RWPE1 (cell line): ENCODE data around the gene DRC7.

Experiments used
- CTCF ChIA-PET: fragments of 350-600 bp; sonication (Branson Sonifier 250); formaldehyde crosslinking; extraction: SDS; loops from one replicate; lab custom pipeline; 2021; lab: Yijun Ruan, JAX
- POLR2A ChIA-PET: fragments of 400-600 bp; formaldehyde crosslinking; extraction: SDS; loops from one replicate; lab custom pipeline; 2020; ENCODE audit warnings: antibody characterized with exemption; ENCODE audit not compliant: low non-redundant PET; lab: Yijun Ruan, JAX
- DNase-seq: peaks from one replicate; pipeline ENCODE4 v3.0.0; 2012; ENCODE audit warnings: low spot score
- H3K27ac ChIP-seq: fragments of 450-650 bp; 2 replicates; pipeline ENCODE4 v1.5.1; 2017
- CTCF ChIP-seq: fragments of 450-650 bp; conservative IDR thresholded peaks from 2 replicates; pipeline ENCODE4 v1.5.1; 2017; ENCODE audit warnings: low read depth, mild to moderate bottlenecking

DRC7 gene

GRCh38 chr16:57690782-57691471 is 3.7 kb upstream of the DRC7 start:
- TF ChIP-seq CTCF = no peak
- ChIA-PET CTCF (interaction anchor here (0.6 to 0.9 kb wide), 2 partner anchors 21 to 115 kb away, joined by 3 read pairs; no protein-coding TSS in a partner anchor), POLR2A (no interaction called here)
- no peak for DNase-seq
- H3K27ac ChIP-seq = no peak overlapping the region

- DNase-seq = no peak
- TF ChIP-seq CTCF = no peak
- ChIA-PET CTCF (no interaction called here), POLR2A (no interaction called here)
- no peak overlapping the region for H3K27ac ChIP-seq
Measured at GRCh38 chr16:57692636-57693035, 2.0 kb upstream of the DRC7 start.

GRCh38 chr16:57693550-57693949 is 1.1 kb upstream of the DRC7 start:
- ChIA-PET CTCF (interaction anchor here (0.6 kb wide), 1 partner anchor 43 kb away, joined by 5 read pairs; no protein-coding TSS in a partner anchor), POLR2A (no interaction called here)
- H3K27ac ChIP-seq = no peak overlapping the region
- no peak for DNase-seq
- no peak for TF ChIP-seq CTCF

GRCh38 chr16:57694231-57694724 is 328 bp upstream of the DRC7 start:
- H3K27ac ChIP-seq = no peak overlapping the region
- no peak for DNase-seq
- ChIA-PET POLR2A (no interaction called here), CTCF (interaction anchor here (0.6 kb wide), 1 partner anchor 42 kb away, joined by 5 read pairs; no protein-coding TSS in a partner anchor)
- no peak for TF ChIP-seq CTCF

- H3K27ac ChIP-seq = no peak overlapping the region
- ChIA-PET POLR2A (interaction anchor here (0.6 kb wide), 1 partner anchor 33 kb away, joined by 7 read pairs; no protein-coding TSS in a partner anchor), CTCF (no interaction called here)
- no peak for DNase-seq
- no peak for TF ChIP-seq CTCF
Measured at GRCh38 chr16:57695680-57696069, 1.1 kb downstream of the DRC7 start.

GRCh38 chr16:57696240-57696639 is 1.6 kb downstream of the DRC7 start:
- POLR2A ChIA-PET = no interaction called here
- CTCF ChIA-PET = no interaction called here
- no peak for DNase-seq
- TF ChIP-seq CTCF = no peak
- H3K27ac ChIP-seq = no peak overlapping the region
